Activated T-cell treated with anti-CD3 and anti-CD28 coated beads for 24 hours (primary cell): ENCODE measurements around the gene RNU5D-1.

Experiments used
- DNase-seq: peaks from one replicate; pipeline ENCODE4 v3.0.0-alpha.2; 2020; ENCODE audit warnings: low read depth

Gene RNU5D-1

DNA sequence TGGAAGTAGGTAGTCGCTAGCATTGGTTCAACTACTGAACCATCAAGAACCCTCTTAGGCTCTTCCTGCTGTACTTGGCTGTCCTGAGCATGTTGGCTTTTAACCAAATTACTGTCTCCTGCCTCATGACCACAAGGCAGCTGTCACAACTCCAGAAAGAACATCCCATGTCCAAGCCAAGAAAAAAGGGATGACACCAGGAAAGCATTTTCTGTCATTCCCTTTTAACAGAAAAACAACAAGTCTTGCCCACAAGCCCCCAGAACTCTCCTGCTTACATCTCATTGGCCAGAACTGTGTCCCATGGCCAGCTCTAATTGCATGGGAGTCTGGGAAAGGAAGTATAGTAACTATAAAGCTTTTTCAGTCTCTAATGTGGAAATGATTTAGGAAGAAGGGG, 2.4 kb upstream of the RNU5D-1 start:
- DNase-seq, result no peak

DNA sequence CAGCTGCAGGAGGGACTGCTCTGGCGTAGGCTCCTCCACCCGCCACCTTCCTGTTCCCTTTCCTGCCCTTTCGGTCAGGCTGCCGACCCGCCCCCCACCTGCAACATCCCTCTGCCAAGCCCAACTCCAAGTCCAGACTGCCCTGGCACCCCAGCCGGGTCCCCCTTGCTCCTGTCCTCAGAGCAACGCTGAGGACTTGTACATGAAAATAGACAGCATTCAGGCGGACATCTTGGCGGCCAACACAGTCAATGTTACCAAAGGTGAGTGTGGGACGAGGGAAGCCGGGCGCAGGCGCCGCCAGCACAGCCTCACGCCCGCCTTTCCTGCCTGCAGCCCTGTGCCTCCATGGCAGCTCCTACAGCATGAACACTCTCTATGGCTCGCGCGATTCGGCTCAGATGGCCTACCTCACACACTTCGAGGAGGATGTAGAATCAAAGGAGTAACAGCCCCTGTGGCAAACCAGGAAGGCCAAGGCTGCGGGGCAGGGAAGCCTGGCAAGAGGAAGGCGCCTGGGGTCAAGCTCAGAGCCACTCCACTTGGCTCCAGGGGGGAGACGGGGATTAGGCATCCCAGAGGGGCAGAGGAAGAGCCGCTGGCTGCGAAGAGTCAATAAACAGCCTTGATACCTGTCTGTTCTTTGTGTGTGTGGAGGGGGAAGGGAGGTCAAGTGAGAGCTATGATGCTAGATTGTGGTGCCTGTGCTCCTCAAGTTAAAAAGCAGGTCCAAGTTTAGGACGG, 5.8 kb downstream of the RNU5D-1 start:
- DNase-seq, result no peak

DNA sequence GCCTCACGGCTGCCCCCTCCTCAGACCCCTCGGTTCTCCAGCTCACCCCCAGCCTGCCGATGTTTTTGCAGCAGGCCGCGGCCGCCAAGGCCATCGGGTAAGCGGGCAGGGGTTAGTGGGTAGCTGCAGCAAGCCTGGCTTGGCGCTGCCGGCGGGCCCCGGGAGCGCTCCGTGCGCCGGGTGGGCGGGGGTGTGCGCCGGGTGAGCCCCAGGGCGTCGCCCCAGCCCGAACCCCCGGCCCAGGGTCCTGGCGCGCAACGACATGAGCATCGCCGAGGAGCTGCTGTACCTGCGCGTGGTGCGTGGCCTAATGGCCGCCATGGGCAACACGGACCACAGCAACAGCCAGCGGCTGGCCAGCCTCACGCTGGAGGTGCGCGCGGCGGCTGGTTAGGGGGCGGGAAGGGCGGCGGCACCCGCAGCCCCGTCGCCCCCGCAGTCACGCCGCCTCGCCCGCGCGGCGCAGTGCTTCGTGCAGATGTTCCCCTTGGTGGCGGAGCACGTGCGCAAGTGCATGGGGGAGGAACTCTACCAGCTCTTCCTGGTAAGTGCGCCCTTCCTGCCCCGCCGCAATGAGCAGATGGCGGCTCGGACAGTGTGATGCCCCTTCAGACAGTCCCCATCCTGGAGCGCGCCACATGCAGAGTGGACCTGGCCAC, 6.5 kb downstream of the RNU5D-1 start:
- no peak for DNase-seq

DNA sequence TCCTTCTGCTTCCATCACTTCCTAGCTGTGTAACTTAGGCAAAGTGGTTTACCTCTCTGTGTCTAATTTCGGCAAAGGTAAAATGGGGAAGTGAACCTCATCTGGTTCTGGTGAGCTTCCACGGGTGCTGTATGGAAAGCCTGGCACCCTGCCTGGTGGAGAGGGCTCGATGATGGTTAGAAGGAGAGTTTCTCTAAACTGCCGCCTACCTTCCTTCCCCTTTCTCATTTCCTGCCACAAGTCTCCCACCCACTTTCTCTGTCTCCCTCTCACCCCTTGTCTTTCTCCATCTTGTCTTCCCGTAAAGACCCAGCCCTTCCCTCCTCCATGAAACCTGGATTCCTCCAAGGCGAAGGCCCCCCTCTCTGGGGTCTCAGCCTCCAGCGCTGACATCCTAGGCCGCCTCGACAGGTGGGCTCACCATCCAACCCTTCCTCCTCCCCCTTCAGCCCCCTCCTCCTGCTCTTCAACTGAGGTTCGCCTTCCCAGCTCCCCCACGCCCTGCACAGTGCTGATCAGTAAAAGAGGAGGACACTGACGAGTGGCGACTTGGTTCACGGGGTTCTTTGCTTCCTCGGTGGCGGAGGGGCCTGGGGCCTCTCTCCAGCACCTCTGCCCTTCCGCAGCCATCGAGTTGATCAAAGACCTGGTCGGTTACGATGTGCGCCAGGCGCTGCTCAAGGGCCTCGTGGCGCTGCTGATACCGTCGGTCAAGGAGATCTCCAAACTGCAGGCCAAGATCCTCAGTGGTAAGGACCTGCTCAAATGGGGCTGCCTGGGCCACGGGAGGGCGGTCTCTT, 7.3 kb downstream of the RNU5D-1 start:
- DNase-seq, result peak; percentile 51

DNA sequence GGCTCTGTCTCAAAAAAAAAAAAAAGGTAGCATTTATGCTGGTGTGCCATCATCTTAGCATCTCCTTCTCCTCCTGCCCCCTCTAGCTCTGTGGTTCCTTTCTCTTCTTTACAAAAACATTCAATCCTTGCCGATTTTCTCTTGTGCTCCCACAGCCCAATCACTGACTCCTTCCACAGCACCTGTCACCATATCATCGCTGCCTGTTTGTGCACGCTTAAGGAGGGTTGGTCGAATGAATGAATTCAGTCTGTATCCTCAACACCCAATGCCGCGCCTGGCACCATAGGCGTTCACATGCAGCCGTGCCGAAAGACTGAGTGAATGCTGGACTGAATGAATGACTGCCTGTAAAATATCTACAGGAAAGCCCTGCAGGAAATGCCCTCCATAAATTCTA, 7.9 kb downstream of the RNU5D-1 start:
- DNase-seq, result no peak

DNA sequence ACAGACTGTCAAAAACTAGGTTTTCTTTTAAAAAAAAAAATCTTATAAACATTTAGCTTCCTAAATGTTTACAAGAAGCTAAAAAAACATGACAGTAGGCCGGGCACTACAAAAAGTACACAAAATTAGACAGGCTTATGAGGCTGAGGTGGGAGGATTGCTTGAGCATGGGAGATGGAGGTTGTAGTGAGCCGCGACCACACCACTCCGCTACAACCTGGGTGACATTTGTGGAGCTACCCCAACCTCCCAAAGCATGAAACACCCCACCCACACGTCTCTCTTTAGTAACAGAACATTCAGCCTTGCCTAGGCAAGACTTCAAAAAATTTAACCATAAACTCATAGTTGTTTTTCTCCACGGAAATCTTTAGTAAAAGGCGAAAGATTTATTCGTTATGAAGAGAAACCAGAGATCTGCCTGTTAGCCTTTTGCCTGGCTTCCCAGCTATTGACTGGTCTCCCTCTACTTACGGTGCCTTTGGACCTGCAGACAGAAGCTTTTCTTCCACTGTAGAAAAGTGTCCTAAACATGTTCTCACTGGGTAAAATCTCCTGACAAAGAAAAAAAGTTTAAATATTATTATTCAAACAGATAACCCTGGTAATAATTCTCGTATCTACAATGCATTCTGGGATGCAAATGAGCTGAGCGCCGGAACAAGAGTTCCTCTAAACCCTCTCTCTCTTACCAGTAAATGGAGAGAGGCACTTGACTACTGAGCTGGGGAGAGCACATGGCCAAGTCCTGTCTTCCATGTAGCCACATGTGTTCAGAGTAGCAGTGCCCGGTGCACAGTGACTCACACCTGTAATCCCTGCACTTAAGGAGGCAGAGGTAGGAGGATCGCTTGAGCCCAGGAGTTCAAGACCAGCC, 9.2 kb downstream of the RNU5D-1 start:
- peak; percentile 79 for DNase-seq

DNA sequence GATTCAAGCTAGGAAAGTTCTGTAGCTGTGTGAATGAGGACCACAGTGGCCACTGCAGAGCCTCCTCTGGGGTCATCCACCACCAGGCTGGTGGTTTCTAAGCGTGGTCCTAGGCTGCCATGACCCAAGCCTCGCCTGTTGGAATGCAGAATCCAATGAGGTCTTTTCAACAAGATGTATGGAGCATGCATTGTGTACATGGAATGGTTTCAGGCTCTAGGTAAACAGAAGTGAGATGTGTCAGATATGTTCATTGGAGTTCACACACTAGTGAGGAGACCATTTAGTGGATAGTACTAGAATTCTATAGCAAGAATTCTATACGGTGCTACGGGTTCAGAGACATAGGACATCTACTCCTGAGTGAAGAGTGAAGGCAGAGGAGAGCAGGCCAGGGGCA, 10.7 kb downstream of the RNU5D-1 start:
- no peak for DNase-seq

DNA sequence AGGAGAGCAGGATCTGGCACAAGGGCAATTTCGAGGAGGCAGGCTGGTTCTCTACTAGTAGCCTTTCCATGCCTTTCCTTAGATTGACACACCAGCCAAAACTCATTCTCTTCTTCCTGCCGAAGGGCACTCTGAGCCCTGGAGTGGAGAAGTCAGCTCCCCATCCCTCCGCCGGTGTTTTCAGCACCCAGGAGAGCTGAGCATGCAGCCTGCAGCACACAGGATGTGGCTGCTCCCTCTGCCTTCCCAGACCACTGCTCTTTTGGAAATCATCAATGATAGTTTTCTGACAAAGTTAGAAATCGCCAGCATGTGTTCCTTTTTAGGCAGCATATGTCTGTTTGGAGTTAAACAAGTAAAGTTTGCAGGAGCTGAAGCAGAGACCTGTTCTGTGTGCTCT, 11.7 kb downstream of the RNU5D-1 start:
- DNase-seq, result no peak

DNA sequence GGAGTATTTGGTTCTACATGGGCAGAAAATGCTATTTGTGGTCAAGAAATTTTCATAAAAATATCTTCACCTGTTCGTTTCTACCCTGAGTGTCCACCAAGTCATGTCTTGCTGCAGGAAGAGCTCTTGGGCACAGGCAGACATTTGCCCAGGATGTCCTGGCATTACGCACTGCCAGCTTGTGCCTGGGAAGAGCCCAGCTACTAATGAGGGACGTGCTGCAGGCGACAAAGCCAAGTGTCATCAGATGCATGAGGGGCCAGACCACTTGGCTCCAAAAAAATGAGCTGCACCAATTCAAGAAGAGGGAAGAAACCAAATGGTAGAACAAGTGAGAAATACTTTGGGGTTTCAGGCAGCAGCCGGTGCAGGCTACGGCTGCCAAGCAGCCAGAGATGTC, 12.9 kb downstream of the RNU5D-1 start:
- DNase-seq, result no peak

DNA sequence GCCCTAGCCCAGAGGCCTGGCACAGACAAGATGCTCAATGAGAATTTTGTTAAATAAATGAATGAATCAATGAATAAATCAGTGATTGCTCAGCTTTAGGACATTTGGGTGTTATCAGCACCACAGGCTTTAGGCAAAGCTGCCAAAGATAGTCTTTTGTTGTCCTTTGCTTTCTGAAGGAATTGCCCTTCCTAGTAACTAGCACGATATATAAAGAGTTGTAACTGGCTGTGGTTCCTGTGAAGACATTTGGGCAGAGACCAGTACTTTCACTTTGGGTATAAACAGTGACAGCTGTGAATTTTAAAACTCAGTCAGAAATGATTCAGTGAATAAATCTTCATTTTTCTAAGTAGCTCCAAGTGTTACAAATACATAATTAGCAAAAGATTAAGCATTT, 13.3 kb downstream of the RNU5D-1 start:
- no peak for DNase-seq

DNA sequence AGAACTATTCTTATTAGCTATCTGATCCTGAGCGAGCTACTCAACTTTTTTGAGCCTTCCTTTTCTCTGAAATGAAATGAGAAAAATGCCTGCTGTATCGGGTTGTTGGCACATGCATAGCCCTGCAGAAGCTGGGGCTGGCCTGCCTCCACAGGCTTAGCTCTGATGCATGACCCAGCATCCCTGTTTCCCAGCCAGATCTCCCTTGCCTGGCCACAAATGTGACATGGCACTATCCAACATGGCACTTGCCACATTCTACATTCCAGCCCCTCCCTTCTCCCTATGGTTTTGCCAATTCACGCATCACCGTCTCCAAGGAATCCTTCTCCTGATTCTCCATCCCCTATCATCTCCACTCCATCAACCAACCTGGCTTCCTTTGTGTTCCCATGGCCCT, 13.8 kb downstream of the RNU5D-1 start:
- no peak for DNase-seq

DNA sequence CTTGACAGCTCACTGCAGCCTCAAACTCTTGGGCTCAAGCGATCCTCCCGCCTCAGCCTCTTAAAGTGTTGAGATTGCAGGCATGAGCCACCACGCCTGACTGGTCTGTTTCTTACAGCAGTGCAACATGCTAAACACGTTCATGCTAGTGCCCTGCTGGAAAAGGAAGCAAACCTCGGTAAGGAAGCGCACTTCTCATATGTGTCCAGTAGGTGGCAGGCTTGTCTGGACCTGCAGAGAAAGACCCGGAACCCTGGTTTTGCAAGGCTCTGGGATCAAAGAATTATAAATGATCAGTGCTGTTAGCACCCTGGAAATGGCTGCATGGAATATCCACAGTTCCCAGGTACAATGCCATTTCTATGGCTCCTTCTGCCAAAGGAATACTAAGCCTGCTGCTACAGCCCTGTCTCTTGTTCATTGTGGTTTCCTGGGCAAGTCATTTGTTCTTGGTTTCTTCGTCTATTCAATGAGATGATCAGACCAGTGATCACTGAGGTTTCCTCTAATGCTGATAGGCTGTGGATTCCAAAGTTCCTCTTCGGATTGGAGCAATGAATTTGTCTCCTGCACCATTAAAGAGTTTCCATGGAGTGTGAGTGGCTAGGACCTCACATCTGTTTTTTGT, 15.9 kb downstream of the RNU5D-1 start:
- DNase-seq, result peak; percentile 60

DNA sequence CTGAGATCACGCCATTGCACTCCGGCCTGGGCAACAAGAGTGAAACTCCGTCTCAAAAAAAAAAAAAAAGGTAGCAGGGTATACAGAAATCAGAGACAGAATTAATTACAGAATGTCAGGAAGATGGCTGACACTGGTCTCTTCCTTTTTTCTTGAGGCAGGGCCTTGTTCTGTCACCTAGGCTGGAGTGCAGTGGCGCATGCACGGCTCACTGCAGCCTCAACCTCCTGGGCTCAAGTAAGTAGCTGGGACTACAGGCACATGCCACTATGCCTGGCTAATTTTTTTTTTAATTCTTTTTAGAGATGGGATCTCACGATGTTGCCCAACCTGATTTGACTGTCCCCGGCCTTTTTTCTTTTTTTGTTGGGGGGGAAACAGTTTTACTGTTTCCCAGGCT, 16.4 kb downstream of the RNU5D-1 start:
- DNase-seq, result no peak

DNA sequence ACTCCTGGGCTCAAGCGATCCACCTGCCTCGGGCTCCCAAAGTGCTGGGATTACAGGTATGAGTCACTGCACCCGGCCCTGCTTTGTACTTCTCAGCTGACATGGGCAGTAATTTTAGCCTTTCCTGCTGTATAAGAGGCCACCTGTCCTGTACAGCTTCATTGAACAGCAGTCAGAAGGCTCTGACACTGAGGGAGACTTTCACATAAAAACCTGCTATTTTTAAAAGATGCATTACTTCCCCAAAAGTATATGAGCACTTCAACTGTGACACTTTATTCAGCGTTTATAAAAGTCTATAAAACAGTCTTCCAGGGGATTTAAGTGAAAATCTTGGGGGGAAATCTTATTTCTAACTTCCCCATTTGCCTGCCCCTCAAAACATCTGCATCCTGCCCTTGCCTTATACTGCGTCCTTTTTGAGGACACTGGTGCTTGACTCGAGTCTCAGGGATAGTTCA, 17.6 kb downstream of the RNU5D-1 start:
- DNase-seq, result no peak

DNA sequence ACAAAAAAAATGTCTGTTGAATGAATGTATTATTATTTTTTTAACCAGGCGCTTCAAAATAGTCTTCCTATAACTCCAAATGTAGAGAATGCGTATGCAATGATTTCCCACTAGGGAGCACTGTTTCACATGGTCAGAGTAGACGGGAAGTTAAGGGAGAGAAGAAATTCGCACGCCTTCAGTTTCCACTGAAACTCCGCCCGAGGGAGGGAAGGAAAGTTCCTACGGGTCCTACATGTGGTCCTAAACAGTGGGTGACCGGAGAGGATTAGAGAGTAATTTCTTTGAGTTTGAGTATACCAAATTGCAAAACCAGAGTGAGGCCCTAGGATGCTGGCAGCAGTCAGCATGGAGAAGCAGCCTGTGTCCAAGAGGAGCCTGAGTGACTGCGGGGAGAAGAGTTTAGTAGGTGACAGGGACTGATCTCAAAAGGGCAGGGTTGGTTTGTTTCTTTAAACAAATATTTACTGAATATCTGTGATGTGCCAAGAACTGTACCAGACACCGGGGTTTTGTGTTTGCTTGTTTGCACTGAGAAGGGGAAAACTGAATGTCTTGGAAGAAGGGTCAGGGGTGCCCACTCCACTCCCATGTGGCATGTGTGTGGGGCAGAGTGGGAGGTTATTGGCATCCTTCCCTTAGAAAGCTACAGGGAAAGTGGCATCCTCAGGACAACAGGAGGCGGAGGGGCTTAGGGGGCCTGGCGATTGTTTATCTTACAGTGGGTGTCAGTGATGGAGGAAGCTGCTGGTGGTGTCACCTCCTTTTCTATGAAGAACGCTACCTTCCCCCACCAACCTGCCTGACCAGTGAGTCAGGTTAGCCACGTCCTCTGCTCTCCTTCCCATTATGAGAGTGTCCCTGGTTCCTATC, 22.8 kb downstream of the RNU5D-1 start:
- no peak for DNase-seq

DNA sequence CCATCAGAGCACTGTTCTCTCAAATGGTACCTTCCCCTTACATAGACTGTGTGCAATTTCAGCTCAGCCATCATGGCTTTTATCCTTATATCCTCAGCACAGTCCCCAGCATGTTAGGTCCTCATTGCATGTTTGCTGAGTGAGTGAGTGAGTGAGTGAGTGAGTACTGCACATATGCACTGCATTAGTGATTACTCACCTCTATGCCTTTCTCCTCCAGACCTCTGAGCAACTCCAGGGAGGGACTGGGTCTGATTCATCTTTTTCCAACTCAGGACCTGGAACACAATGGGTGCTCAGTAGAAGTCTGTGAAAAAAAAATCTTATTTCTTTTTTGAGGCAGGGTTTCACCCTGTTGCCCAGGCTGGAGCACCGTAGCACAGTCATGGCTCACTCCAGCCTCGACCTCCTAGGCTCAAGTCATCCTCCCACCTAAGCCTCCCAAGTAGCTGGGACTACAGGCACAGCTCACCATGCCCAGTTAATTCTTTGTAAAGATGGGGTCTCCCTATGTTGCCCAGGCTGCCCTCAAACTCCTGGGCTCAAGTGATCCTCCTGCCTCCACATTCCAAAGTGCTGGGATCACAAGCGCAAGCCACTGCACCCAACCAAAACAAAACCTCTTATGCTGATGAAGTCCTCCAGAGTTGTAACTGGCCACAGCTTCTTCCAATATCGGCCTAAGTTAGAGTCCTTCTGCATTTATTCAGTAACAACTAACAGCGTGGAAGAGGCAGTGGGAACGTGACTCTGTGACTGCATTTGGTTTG, 23.7 kb downstream of the RNU5D-1 start:
- DNase-seq, result no peak

DNA sequence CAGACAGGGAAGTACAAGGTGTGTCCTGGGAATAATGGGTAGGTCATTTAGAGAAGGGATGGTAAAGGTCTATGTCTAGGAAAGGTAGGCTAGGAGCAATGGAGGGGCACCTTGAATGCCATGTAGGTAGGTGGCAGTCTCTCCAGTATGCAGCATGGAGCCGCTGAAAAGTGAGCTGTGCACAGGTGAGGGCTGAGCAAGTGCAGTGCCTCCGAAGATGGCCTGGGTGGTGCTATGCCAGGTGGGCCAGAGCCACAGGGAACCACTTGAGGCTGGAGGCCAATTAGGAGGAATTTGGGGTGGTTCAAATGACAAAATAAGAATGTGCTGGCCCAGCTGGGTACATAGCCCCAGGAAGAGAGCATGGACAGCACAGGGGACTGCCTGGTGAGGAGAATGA, 25.0 kb downstream of the RNU5D-1 start:
- DNase-seq, result no peak

DNA sequence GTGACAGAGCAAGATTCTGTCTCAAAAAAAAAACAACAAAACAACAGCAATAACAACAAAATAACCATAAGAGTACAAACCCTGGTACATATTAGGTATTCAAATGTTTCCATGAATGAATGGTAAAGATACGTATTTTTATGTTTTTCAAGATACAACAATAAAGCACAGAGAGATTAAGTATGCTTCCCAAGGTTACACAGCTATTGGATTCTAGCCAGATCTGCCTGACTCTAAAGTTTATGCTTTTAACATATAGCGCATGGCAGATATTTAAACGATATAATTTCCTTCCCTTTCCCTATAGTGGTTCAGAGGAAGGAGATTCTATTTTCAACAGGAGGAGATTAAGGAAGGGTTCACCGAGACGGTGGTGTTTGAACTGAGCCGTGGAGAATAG, 25.5 kb downstream of the RNU5D-1 start:
- no peak for DNase-seq

DNA sequence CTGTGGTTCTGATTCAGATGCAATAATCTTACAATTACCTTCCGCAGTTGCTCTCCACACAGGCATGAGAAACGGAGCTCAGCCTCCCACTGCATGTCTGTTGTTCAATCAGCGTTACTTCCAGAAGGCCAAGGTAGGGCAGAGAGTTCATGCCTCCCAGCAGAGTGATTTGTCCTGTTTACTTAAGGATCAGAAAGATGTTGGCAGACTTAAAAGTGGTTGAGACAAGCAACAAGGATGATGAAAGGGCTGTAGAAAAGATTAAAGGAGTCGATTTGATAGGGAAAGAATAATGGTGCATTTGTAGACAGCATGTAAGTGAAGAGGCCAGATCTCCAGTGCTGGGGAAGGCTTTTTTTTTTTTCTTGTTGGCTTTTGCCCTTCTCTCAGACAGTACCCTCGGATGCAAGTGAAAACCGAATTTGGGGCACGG, 29.8 kb downstream of the RNU5D-1 start:
- no peak for DNase-seq

DNA sequence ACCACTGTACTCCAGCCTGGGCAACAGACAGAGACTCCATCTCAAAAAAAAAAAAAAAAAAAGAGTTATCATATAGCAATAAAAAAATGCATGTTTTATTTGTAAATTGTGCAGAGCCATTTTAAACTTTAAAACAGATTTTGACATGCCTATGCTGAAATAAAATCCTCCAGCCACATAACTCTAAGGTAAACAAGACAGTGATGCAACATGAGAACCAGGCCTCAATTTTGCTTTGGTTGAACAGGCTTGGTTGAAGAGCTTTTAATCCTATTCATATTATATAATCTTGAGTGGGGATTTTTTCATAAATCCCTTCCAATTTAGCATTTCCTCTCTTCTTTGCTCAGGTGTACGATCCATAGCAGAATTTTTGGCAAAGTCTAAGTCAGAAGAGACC, 30.4 kb downstream of the RNU5D-1 start:
- DNase-seq, result no peak
